Measurements from ENCODE around the gene CRHR1.

DNA sequence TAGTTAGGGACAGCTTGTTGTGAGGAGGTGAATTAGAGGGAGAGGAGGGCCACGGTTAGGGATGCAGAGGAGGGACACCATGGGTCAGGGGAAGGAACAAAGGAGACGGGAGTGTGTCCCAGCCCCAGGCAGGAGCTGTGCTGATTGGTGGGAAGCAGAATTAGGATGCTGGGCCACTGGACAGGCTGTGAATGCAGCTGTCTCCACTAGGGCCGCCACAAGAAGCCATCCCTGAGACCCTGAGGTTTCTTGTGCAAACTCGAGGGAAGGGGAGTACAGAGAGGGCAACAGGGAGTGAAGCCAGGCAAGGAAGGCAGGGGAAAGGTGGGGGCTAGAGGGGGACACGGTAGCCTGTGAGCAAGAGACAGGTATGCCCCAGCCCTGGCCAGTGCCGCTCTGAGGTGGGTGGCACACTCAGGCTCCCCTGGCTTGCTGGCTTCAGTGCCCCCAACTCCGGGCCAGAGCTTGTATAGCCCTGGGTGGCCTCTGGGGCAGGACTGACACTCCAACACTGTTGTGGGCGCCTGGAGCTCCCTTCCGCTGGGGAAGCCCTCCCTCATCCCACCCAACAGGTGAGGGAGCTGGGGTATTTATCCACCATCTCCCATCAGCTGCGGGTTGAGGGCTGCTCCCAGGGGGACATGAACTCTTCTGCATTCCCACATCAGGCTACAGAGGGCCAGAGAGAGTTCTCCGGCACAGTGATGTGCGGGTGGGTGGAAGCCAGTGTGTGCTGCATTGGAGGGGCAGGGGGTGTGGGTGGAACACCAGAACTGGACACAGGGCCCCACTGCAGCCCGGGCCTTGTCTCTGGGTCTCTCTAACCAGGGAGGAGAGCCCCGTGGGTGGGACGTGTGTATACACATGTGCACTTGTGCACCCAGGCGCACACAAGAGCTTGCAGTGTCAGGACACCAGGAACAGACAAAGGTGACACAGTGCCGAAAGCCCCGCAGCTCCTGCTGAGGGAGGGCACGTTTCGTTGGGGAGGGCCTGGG lies 52.2 kb downstream of the CRHR1 start:
- TF ChIP-seq, protein P1, sequence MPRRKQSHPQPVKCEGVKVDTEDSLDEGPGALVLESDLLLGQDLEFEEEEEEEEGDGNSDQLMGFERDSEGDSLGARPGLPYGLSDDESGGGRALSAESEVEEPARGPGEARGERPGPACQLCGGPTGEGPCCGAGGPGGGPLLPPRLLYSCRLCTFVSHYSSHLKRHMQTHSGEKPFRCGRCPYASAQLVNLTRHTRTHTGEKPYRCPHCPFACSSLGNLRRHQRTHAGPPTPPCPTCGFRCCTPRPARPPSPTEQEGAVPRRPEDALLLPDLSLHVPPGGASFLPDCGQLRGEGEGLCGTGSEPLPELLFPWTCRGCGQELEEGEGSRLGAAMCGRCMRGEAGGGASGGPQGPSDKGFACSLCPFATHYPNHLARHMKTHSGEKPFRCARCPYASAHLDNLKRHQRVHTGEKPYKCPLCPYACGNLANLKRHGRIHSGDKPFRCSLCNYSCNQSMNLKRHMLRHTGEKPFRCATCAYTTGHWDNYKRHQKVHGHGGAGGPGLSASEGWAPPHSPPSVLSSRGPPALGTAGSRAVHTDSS (tag by site-specific recombination; IDR thresholded peaks at IDR 0.05): no peak
- TF ChIP-seq ZNF16 (tag by site-specific recombination; IDR thresholded peaks at IDR 0.05; ENCODE audit: low read depth) (no peak), ZBTB21 (tag by site-specific recombination; IDR thresholded peaks at IDR 0.05) (no peak), ZNF707 (tag by site-specific recombination; IDR thresholded peaks at IDR 0.05) (no peak), ZBTB7A (tag by site-specific recombination; IDR thresholded peaks at IDR 0.05; ENCODE audit: low read depth) (no peak), ZNF140 (tag by site-specific recombination; IDR thresholded peaks at IDR 0.05) (no peak), ZNF596 (tag by site-specific recombination; IDR thresholded peaks at IDR 0.05) (no peak), ZNF146 (tag by site-specific recombination; IDR thresholded peaks at IDR 0.05) (no peak)
- TF ChIP-seq, protein P2, sequence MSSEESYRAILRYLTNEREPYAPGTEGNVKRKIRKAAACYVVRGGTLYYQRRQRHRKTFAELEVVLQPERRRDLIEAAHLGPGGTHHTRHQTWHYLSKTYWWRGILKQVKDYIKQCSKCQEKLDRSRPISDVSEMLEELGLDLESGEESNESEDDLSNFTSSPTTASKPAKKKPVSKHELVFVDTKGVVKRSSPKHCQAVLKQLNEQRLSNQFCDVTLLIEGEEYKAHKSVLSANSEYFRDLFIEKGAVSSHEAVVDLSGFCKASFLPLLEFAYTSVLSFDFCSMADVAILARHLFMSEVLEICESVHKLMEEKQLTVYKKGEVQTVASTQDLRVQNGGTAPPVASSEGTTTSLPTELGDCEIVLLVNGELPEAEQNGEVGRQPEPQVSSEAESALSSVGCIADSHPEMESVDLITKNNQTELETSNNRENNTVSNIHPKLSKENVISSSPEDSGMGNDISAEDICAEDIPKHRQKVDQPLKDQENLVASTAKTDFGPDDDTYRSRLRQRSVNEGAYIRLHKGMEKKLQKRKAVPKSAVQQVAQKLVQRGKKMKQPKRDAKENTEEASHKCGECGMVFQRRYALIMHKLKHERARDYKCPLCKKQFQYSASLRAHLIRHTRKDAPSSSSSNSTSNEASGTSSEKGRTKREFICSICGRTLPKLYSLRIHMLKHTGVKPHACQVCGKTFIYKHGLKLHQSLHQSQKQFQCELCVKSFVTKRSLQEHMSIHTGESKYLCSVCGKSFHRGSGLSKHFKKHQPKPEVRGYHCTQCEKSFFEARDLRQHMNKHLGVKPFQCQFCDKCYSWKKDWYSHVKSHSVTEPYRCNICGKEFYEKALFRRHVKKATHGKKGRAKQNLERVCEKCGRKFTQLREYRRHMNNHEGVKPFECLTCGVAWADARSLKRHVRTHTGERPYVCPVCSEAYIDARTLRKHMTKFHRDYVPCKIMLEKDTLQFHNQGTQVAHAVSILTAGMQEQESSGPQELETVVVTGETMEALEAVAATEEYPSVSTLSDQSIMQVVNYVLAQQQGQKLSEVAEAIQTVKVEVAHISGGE (tag by site-specific recombination; conservative IDR thresholded peaks at IDR 0.05; ENCODE audit: low read depth): no peak
- TF ChIP-seq, protein P3, sequence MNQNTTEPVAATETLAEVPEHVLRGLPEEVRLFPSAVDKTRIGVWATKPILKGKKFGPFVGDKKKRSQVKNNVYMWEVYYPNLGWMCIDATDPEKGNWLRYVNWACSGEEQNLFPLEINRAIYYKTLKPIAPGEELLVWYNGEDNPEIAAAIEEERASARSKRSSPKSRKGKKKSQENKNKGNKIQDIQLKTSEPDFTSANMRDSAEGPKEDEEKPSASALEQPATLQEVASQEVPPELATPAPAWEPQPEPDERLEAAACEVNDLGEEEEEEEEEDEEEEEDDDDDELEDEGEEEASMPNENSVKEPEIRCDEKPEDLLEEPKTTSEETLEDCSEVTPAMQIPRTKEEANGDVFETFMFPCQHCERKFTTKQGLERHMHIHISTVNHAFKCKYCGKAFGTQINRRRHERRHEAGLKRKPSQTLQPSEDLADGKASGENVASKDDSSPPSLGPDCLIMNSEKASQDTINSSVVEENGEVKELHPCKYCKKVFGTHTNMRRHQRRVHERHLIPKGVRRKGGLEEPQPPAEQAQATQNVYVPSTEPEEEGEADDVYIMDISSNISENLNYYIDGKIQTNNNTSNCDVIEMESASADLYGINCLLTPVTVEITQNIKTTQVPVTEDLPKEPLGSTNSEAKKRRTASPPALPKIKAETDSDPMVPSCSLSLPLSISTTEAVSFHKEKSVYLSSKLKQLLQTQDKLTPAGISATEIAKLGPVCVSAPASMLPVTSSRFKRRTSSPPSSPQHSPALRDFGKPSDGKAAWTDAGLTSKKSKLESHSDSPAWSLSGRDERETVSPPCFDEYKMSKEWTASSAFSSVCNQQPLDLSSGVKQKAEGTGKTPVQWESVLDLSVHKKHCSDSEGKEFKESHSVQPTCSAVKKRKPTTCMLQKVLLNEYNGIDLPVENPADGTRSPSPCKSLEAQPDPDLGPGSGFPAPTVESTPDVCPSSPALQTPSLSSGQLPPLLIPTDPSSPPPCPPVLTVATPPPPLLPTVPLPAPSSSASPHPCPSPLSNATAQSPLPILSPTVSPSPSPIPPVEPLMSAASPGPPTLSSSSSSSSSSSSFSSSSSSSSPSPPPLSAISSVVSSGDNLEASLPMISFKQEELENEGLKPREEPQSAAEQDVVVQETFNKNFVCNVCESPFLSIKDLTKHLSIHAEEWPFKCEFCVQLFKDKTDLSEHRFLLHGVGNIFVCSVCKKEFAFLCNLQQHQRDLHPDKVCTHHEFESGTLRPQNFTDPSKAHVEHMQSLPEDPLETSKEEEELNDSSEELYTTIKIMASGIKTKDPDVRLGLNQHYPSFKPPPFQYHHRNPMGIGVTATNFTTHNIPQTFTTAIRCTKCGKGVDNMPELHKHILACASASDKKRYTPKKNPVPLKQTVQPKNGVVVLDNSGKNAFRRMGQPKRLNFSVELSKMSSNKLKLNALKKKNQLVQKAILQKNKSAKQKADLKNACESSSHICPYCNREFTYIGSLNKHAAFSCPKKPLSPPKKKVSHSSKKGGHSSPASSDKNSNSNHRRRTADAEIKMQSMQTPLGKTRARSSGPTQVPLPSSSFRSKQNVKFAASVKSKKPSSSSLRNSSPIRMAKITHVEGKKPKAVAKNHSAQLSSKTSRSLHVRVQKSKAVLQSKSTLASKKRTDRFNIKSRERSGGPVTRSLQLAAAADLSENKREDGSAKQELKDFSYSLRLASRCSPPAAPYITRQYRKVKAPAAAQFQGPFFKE (tag by site-specific recombination; IDR thresholded peaks at IDR 0.05; ENCODE audit: borderline replicate concordance): no peak
- TF ChIP-seq, protein P4, sequence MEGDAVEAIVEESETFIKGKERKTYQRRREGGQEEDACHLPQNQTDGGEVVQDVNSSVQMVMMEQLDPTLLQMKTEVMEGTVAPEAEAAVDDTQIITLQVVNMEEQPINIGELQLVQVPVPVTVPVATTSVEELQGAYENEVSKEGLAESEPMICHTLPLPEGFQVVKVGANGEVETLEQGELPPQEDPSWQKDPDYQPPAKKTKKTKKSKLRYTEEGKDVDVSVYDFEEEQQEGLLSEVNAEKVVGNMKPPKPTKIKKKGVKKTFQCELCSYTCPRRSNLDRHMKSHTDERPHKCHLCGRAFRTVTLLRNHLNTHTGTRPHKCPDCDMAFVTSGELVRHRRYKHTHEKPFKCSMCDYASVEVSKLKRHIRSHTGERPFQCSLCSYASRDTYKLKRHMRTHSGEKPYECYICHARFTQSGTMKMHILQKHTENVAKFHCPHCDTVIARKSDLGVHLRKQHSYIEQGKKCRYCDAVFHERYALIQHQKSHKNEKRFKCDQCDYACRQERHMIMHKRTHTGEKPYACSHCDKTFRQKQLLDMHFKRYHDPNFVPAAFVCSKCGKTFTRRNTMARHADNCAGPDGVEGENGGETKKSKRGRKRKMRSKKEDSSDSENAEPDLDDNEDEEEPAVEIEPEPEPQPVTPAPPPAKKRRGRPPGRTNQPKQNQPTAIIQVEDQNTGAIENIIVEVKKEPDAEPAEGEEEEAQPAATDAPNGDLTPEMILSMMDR (tag by site-specific recombination; IDR thresholded peaks at IDR 0.05): no peak
- TF ChIP-seq, protein P5, sequence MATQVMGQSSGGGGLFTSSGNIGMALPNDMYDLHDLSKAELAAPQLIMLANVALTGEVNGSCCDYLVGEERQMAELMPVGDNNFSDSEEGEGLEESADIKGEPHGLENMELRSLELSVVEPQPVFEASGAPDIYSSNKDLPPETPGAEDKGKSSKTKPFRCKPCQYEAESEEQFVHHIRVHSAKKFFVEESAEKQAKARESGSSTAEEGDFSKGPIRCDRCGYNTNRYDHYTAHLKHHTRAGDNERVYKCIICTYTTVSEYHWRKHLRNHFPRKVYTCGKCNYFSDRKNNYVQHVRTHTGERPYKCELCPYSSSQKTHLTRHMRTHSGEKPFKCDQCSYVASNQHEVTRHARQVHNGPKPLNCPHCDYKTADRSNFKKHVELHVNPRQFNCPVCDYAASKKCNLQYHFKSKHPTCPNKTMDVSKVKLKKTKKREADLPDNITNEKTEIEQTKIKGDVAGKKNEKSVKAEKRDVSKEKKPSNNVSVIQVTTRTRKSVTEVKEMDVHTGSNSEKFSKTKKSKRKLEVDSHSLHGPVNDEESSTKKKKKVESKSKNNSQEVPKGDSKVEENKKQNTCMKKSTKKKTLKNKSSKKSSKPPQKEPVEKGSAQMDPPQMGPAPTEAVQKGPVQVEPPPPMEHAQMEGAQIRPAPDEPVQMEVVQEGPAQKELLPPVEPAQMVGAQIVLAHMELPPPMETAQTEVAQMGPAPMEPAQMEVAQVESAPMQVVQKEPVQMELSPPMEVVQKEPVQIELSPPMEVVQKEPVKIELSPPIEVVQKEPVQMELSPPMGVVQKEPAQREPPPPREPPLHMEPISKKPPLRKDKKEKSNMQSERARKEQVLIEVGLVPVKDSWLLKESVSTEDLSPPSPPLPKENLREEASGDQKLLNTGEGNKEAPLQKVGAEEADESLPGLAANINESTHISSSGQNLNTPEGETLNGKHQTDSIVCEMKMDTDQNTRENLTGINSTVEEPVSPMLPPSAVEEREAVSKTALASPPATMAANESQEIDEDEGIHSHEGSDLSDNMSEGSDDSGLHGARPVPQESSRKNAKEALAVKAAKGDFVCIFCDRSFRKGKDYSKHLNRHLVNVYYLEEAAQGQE (tag by site-specific recombination; IDR thresholded peaks at IDR 0.05): no peak
